Neutrophil (primary cell): ENCODE data around the gene SCRT2.

Experiments used
- H3K27ac ChIP-seq: fragments of 200-600 bp; sonication (generic); 2 replicates; pipeline ENCODE4 v1.5.1; 2016; ENCODE audit warnings: mild to moderate bottlenecking, moderate library complexity
- H3K27me3 ChIP-seq: fragments of 200-600 bp; sonication (generic); 2 replicates; pipeline ENCODE4 v1.6.0; 2016; ENCODE audit warnings: mild to moderate bottlenecking
- H3K36me3 ChIP-seq: fragments of 200-600 bp; sonication (generic); 2 replicates; pipeline ENCODE4 v1.5.1; 2017
- H3K4me1 ChIP-seq, 2 experiments: fragments of 200-600 bp in 1 of 2; sonication (generic) in 1 of 2; 1 replicate in 1 of 2; 2 replicates in 1 of 2; pipeline versions ENCODE4 v1.5.1 to v1.6.1; 2013 to 2016; ENCODE audit warnings: low read depth in 1 of 2, low read length in 1 of 2, mild to moderate bottlenecking in 1 of 2, moderate library complexity in 1 of 2; ENCODE audit not compliant: control insufficient read depth in 1 of 2, insufficient read depth in 1 of 2
- H3K4me3 ChIP-seq, 2 experiments: fragments of 200-600 bp in 1 of 2; sonication (generic) in 1 of 2; 1 replicate in 1 of 2; 2 replicates in 1 of 2; pipeline ENCODE4 v1.5.1; 2013 to 2016; ENCODE audit warnings: low read depth in 1 of 2, low read length in 1 of 2, mild to moderate bottlenecking in 1 of 2, moderate library complexity in 1 of 2
- H3K9me3 ChIP-seq: fragments of 200-600 bp; sonication (generic); 2 replicates; pipeline ENCODE4 v1.5.1; 2016
- CTCF ChIP-seq: fragments of 200-600 bp; sonication (generic); IDR thresholded peaks from 2 replicates; pipeline ENCODE4 v1.5.1; 2016; ENCODE audit warnings: antibody characterized with exemption

The SCRT2 gene

GRCh38 chr20:650954-651353 lies 24.6 kb downstream of the SCRT2 start:
- H3K4me1 ChIP-seq = peaks cover 24 to 34% of the 10 kb centered on the region in 2 experiments
- no peak for TF ChIP-seq CTCF
- peak overlapping the region; percentile 28 for H3K27ac ChIP-seq
- H3K36me3 ChIP-seq = peaks cover 35% of the 10 kb centered on the region
- no peak overlapping the region for H3K4me3 ChIP-seq
- H3K27me3 ChIP-seq = peaks cover 21% of the 10 kb centered on the region
- no peaks in the 10 kb centered on the region for H3K9me3 ChIP-seq

- no peaks in the 10 kb centered on the region for H3K9me3 ChIP-seq
- no peak overlapping the region for H3K27ac ChIP-seq
- H3K4me3 ChIP-seq = no peak overlapping the region
- peaks cover 24 to 34% of the 10 kb centered on the region in 2 experiments for H3K4me1 ChIP-seq
- peaks cover 35% of the 10 kb centered on the region for H3K36me3 ChIP-seq
- TF ChIP-seq CTCF = no peak
- peaks cover 14% of the 10 kb centered on the region for H3K27me3 ChIP-seq
Observed at GRCh38 chr20:650281-650680, 25.3 kb downstream of the SCRT2 start.

GRCh38 chr20:647479-648019 lies 28.1 kb downstream of the SCRT2 start:
- Histone ChIP-seq H3K27ac (peak overlapping the region; percentile 41), H3K36me3 (peaks cover 35% of the 10 kb centered on the region)

DNA sequence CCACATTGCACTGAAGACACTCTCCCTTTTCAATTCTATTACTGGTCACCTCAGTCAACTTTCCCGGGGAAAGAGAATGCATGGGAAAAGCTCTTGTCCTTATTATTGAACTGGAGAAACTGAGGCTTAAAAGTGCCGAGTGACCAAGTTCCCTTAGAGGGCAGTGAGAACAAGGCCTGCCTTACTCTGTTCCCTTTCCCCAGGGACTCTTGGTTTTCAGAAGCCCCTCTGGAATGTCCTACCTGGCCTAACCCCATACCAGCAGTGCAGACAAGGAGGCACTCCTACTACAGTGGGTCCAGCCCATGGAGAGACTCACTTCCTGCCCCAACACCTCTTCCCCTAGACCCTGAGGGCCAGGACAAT lies 28.8 kb downstream of the SCRT2 start:
- no peak for TF ChIP-seq CTCF
- Histone ChIP-seq H3K9me3 (no peaks in the 10 kb centered on the region), H3K4me3 (no peak overlapping the region), H3K27me3 (peaks cover 29% of the 10 kb centered on the region), H3K27ac (no peak overlapping the region), H3K36me3 (peaks cover 35% of the 10 kb centered on the region), H3K4me1 (peaks cover 4 to 14% of the 10 kb centered on the region in 2 experiments)

More at GRCh38 chr20:647479-648019, 28.1 kb downstream of the SCRT2 start:
- Histone ChIP-seq H3K4me1 (peaks cover 11 to 21% of the 10 kb centered on the region in 2 experiments), H3K27me3 (peaks cover 24% of the 10 kb centered on the region), H3K9me3 (no peaks in the 10 kb centered on the region), H3K4me3 (no peak overlapping the region)
- no peak for TF ChIP-seq CTCF

DNA sequence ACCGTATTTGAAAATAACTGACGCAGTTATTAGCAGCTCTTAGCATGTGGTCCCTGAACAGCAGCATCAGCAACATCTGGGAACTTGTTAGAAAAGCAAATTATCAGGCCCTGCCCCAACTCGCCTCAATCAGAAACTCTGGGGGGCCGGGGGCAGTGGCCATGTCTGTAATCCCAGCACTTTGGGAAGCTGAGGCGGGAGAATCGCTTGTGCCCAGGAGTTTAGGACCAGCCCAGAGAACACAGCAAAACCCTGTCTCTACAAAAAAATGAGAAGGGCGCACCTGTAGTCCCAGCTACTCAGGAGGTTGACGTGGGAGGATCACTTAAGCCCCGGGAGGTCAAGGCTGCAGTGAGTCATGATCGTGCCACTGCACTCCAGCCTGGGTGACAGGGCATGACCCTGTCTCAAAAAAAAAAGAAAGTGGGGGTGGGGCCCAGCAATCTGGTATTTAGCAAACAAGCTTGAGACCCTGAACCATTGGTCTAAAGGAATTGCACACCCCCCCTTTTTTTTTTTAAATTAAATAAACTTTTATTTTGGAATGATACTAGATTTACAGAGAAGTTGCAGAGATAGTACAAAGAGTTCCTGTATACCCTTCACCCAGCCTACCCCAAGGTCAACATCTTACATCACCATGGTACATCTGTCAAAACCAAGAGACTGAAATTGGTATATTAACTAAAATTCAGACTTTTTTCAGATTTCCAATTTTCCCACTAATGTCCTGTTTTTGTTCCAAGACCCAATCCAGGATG lies 29.3 kb downstream of the SCRT2 start:
- TF ChIP-seq CTCF = no peak

More for the DNA sequence above, 29.3 kb downstream of the SCRT2 start:
- peaks cover 33% of the 10 kb centered on the region for H3K27me3 ChIP-seq
- no peaks in the 10 kb centered on the region for H3K9me3 ChIP-seq
- H3K27ac ChIP-seq = no peak overlapping the region
- peaks cover 0 to 10% of the 10 kb centered on the region in 2 experiments for H3K4me1 ChIP-seq
- H3K4me3 ChIP-seq = no peak overlapping the region
- H3K36me3 ChIP-seq = peaks cover 35% of the 10 kb centered on the region
